GM21786 (cell line): ENCODE results near the gene FAT3.

Source experiments
- ATAC-seq: cut with Tn5 transposase; IDR thresholded peaks from one replicate; pipeline ENCODE4 v1.9.1; 2021; ENCODE audit not compliant: unreplicated experiment

FAT3 gene

GRCh38 chr11:92227230-92227814 is 2.7 kb downstream of the FAT3 start:
- no peak for ATAC-seq

- no peak for ATAC-seq
Measured at GRCh38 chr11:92227959-92228935, 3.6 kb downstream of the FAT3 start.

DNA sequence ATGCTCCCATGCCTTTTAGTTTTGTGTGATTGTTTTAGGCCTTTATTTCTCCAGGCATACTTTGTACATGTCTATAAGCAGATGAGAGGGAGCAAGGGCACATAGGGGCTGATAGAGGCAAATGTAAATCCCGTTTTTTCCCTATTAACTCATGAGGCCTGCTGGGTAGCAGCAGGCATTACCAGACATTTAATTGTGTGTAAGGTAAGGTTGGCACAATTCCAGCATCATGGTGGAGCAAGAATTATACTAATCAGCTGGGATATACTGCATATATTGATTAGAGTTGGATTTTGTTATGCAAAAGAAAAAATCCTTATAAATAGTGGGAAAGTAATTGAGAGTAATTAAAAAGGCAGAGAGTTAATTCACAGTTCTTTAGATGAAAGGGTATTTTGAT is 12.2 kb downstream of the FAT3 start:
- no peak for ATAC-seq

DNA sequence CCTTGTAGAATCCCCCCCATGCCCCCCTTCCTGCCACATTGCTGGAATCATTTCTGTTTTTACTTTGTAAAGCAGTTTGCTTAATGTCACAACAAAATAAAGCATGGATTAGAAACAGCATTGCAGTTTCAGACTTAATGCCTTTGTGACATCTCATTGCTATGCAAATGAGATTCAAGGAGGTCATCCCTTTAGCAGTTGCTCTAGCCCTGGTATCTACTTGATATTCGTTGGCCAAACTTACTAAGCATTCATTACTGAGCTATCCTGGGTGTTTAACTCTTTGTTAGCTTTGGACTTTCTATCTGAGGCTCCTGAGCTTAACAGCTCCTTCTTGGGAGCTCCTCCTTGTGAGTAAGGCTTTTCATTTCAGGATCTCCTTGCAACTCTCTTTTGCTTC is 16.3 kb downstream of the FAT3 start:
- ATAC-seq = no peak

- ATAC-seq = no peak
Measured at GRCh38 chr11:92245700-92246271, 21.2 kb downstream of the FAT3 start.

- ATAC-seq = no peak
Measured at GRCh38 chr11:92246630-92247029, 22.0 kb downstream of the FAT3 start.

DNA sequence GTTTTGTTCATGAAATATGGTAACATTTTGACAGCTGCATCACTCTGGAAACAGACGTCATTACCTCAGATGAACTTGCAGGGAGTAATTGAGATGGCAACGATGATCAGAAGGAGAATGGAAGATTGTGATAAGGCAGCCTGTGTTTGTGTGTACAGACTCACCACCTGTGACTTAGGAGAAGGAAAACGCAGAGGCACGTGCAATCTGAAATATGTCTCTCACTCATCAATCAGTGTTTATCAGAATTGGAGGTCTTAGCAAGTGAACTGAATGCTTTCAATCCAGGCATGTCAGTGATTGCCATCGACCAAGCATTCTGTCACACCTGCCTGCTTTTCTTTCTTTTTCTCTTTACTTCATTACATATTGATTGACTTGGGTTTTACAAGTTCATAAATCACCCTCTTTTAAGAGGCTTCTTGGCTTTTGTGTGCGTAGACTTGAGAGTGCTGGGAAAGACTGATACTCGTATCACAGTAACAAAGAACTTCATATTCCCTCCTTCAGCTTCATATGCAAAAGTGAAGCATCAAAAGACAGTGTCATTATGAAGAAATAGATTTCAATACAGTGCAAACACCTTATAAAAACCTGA is 24.6 kb downstream of the FAT3 start:
- no peak for ATAC-seq

- no peak for ATAC-seq
Measured at GRCh38 chr11:92251980-92252379, 27.4 kb downstream of the FAT3 start.

DNA sequence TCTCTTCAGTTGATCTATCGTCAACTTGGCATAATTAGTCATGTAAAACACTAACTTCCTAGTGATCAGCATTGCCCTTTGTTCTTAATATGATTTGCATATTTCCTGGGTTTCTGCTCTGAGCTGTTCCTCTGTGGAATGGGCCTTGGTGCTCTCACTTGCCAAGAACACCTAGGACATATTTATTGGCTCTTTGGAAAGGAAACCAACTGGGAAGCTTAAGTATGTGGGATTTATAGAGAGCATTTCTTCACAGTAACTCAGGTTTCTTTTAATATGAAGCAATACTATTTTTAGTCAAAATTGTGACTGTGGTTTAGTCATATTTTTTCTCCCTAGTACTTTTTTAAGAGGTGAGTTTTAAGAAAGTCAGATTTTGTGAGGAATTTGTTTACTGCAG is 28.8 kb downstream of the FAT3 start:
- no peak for ATAC-seq

GRCh38 chr11:92253945-92254344 is 29.3 kb downstream of the FAT3 start:
- no peak for ATAC-seq

- ATAC-seq = no peak
Measured at GRCh38 chr11:92257536-92257935, 32.9 kb downstream of the FAT3 start.

DNA sequence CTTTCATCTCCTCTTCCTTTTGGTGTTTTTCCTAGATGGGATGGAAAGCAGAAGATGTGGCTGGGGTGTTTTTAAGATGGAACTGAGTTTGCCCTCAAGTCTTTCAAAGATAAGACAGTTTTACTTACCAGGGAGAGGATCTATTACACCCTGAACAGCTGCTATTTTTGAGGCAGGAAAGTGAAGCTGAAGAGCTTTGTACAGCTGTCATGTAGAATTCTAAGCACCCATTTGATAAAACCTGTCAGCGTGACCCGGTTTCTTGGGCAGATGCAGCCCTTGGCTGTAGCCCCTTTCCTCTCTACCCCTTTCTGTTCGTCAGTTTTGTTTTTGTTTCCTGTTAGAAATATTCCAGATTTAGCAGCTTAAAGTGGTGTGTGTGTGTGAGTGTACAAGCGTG is 35.2 kb downstream of the FAT3 start:
- ATAC-seq = no peak

GRCh38 chr11:92264350-92264749 is 39.7 kb downstream of the FAT3 start:
- no peak for ATAC-seq

DNA sequence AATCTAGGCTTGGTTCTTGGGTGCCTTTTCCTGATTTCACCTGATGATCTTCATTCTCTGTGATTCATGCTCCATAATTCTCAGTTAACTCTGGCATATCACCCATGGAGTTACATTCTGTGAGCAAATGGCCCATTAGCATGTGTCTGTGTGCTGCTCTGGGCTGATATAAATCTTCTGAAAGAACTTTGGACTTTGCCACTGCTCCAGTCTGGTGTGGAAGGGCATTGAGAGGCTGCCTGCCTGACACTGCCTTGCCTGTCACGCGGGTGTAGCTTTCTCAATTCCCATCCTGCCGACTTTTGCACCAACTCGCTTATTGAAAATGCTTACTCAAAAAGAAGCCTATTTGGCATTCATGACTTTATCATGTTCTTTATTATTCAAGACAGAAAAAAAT is 42.2 kb downstream of the FAT3 start:
- ATAC-seq = no peak

- no peak for ATAC-seq
Measured at GRCh38 chr11:92267278-92267677, 42.7 kb downstream of the FAT3 start.

GRCh38 chr11:92267968-92268367 is 43.4 kb downstream of the FAT3 start:
- no peak for ATAC-seq

DNA sequence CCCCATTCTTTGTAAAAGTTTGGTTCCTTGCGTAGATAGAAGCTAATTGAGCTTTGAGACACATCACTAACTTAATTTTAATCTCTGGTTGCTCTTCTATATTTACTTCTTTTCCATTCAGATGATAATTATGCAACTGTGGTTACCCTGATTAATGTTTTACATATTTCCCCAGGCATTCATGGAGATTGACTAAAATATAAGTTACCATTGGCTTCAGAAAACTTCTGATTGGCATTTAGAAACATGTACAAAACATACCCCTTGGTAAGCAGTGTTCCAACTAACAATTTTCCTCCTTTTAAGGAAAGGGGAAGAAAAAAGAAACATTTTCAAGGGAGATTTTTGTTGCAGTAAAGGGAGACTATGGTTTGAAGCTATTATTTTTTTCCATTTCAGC is 43.9 kb downstream of the FAT3 start:
- no peak for ATAC-seq

DNA sequence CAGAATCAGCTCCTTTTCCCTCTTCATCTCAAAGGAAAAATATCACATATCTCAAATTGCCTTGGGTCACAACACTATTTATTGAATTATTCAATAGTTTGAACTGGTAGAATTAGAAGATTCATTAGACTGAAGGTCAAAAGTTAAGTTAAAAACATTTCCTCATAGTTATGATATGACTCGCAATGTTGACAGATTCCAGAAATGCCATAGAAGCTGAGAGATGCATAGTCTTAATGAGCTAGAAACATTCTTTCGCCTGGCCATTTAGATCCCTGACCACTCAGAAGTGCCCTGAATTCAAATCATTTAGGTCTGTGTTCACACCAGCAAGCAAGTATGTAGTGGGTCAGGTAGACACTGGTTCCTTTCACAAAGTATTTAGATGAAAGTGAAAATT is 44.4 kb downstream of the FAT3 start:
- no peak for ATAC-seq

DNA sequence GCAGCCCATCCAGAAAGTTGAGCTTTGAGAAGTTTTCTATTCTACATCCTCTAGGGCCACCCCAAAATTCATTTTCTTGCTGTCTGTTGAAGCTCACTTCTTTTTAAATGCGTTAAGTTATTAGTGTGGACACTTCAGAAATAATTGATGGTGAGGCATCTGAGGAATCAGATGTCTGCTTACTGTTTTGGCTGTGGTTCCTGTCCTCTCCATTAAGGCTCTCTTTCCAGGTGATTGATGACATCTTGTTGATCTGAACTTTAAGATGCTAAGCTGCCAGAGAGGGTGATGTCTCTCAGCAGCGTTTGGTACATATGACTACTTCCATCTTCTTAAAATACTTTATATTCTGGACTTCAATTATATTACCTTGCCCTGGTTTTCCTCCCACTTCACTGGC is 45.2 kb downstream of the FAT3 start:
- ATAC-seq = no peak

DNA sequence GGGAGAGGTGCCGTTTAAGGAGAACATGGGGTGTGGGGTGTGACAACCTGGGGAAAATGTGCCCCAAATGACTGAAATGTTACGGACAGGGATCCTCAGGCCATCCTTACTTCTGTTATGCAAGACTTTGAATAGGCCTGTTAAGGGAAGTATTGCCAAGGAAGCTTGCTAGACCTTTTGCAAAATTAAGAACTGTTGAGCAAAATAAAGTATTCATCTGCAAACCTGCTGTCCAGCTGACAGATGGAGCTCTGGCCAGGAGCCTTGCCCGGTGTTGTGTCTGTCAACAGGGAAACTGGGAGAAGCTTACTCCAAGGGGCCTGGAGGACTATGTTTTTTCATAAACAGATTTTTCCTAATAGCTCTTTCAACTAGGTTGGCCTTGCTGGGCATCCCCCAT is 48.0 kb downstream of the FAT3 start:
- ATAC-seq = no peak
